H9 (cell line): ENCODE data around the gene USP14. TPM values are rescaled to one million over a fixed set of nuclear protein-coding genes. Genes with fewer than 3 reads are reported as not detected.

ENCODE experiments used
- DNase-seq: peaks from one replicate; pipeline ENCODE4 v3.0.0-alpha.2; 2017
- H2AFZ ChIP-seq: one replicate; pipeline ENCODE4 v1.6.1; 2013; ENCODE audit warnings: mild to moderate bottlenecking, low read length, control low read depth, moderate library complexity
- H2AK5ac ChIP-seq: 2 replicates; pipeline ENCODE4 v1.6.1; 2013; ENCODE audit warnings: low read length, control low read depth, mixed read lengths; ENCODE audit not compliant: insufficient read length
- H2BK120ac ChIP-seq: one replicate; pipeline ENCODE4 v1.6.1; 2013; ENCODE audit warnings: low read depth, mild to moderate bottlenecking, low read length, control low read depth, inconsistent platforms; ENCODE audit not compliant: poor library complexity, severe bottlenecking
- H2BK12ac ChIP-seq: 2 replicates; pipeline ENCODE4 v1.6.1; 2013; ENCODE audit warnings: low read length, control low read depth, mixed read lengths, low read depth; ENCODE audit not compliant: insufficient read length
- H2BK15ac ChIP-seq: 2 replicates; pipeline ENCODE4 v1.6.1; 2013; ENCODE audit warnings: low read depth, low read length, control low read depth
- H2BK20ac ChIP-seq: one replicate; pipeline ENCODE4 v1.6.1; 2013; ENCODE audit warnings: low read depth, mild to moderate bottlenecking, low read length, control low read depth, inconsistent platforms; ENCODE audit not compliant: poor library complexity, severe bottlenecking
- H2BK5ac ChIP-seq: 2 replicates; pipeline ENCODE4 v1.6.1; 2013; ENCODE audit warnings: low read length, control low read depth, mixed read lengths; ENCODE audit not compliant: insufficient read length
- H3K14ac ChIP-seq: 2 replicates; pipeline ENCODE4 v1.6.1; 2013; ENCODE audit warnings: low read length, control low read depth; ENCODE audit not compliant: insufficient read depth
- H3K18ac ChIP-seq: 2 replicates; pipeline ENCODE4 v1.6.1; 2013; ENCODE audit warnings: low read depth, mild to moderate bottlenecking, mixed read lengths, low read length, control low read depth; ENCODE audit not compliant: insufficient read length
- H3K23ac ChIP-seq: 2 replicates; pipeline ENCODE4 v1.6.1; 2013; ENCODE audit warnings: low read length, control low read depth, mixed read lengths, low read depth; ENCODE audit not compliant: insufficient read length
- H3K23me2 ChIP-seq: 2 replicates; pipeline ENCODE4 v1.6.1; 2013; ENCODE audit warnings: low read depth, mild to moderate bottlenecking, mixed read lengths, low read length, control low read depth; ENCODE audit not compliant: insufficient read length, poor library complexity, severe bottlenecking
- H3K27ac ChIP-seq: 2 replicates; pipeline ENCODE4 v1.5.1; 2013; ENCODE audit warnings: low read length, control low read depth, mixed read lengths, low read depth; ENCODE audit not compliant: insufficient read length
- H3K27me3 ChIP-seq: 2 replicates; pipeline ENCODE4 v1.6.1; 2013; ENCODE audit warnings: low read length, control low read depth, inconsistent platforms; ENCODE audit not compliant: insufficient read depth
- H3K4ac ChIP-seq: 2 replicates; pipeline ENCODE4 v1.6.1; 2013; ENCODE audit warnings: low read depth, mild to moderate bottlenecking, control low read depth, inconsistent platforms, low read length, moderate library complexity
- H3K4me1 ChIP-seq: 2 replicates; pipeline ENCODE4 v1.6.1; 2013; ENCODE audit warnings: low read length, control low read depth, inconsistent platforms; ENCODE audit not compliant: insufficient read depth
- H3K4me2 ChIP-seq: 2 replicates; pipeline ENCODE4 v1.6.1; 2013; ENCODE audit warnings: low read length, control low read depth, mixed read lengths; ENCODE audit not compliant: insufficient read length, insufficient read depth
- H3K56ac ChIP-seq: 2 replicates; pipeline ENCODE4 v1.6.1; 2013; ENCODE audit warnings: low read depth, mild to moderate bottlenecking, mixed read lengths, low read length, control low read depth; ENCODE audit not compliant: insufficient read length
- H3K79me1 ChIP-seq: 2 replicates; pipeline ENCODE4 v1.6.1; 2013; ENCODE audit warnings: low read depth, mild to moderate bottlenecking, moderate library complexity, low read length, control low read depth, inconsistent platforms; ENCODE audit not compliant: insufficient read depth, poor library complexity, severe bottlenecking
- H3K79me2 ChIP-seq: 2 replicates; pipeline ENCODE4 v1.6.1; 2013; ENCODE audit warnings: low read length, control low read depth, inconsistent platforms; ENCODE audit not compliant: insufficient read depth
- H3K9ac ChIP-seq: 2 replicates; pipeline ENCODE4 v1.6.1; 2013; ENCODE audit warnings: low read length, control low read depth, mixed read lengths; ENCODE audit not compliant: insufficient read length; ENCODE audit errors: extremely low read depth
- H3K9me3 ChIP-seq: one replicate; pipeline ENCODE4 v1.6.1; 2013; ENCODE audit warnings: low read depth, low read length, inconsistent platforms; ENCODE audit not compliant: control insufficient read depth
- H3T11ph ChIP-seq: one replicate; pipeline ENCODE4 v1.6.1; 2013; ENCODE audit warnings: mild to moderate bottlenecking, low read length, control low read depth, inconsistent platforms
- H4K20me1 ChIP-seq: one replicate; pipeline ENCODE4 v1.6.1; 2013; ENCODE audit not compliant: control insufficient read depth, insufficient read length, insufficient read depth
- H4K5ac ChIP-seq: 2 replicates; pipeline ENCODE4 v1.6.1; 2013; ENCODE audit warnings: low read depth, mild to moderate bottlenecking, mixed read lengths, low read length, control low read depth; ENCODE audit not compliant: insufficient read length
- H4K8ac ChIP-seq: replicated peaks from 2 replicates; pipeline ENCODE4 v1.6.1; 2013; ENCODE audit warnings: low read length, control low read depth, mixed read lengths, low read depth; ENCODE audit not compliant: insufficient read length
- H4K91ac ChIP-seq: 2 replicates; pipeline ENCODE4 v1.6.1; 2013; ENCODE audit warnings: low read depth, mild to moderate bottlenecking, moderate library complexity, mixed read lengths, low read length, control low read depth; ENCODE audit not compliant: insufficient read length
- H3K27ac Mint-ChIP-seq, 3 experiments: 2 replicates in 2 of 3; 3 replicates in 1 of 3; pipeline ENCODE4 v1.8.0; 2020 to 2021; ENCODE audit warnings: mixed read lengths in 3 of 3, mild to moderate bottlenecking in 1 of 3, moderate library complexity in 1 of 3
- H3K27me3 Mint-ChIP-seq: 2 replicates; pipeline ENCODE4 v1.8.0; 2021; ENCODE audit warnings: low read depth, mild to moderate bottlenecking, moderate library complexity, mixed read lengths
- H3K36me3 Mint-ChIP-seq, 3 experiments: 2 replicates in 2 of 3; 3 replicates in 1 of 3; pipeline ENCODE4 v1.8.0; 2020 to 2021; ENCODE audit warnings: low read depth in 3 of 3, mixed read lengths in 3 of 3; ENCODE audit not compliant: insufficient read depth in 1 of 3
- H3K4me1 Mint-ChIP-seq, 2 experiments: 2 replicates each; pipeline ENCODE4 v1.8.0; 2020; ENCODE audit warnings: mixed read lengths in 2 of 2
- H3K4me3 Mint-ChIP-seq, 2 experiments: 2 replicates in 1 of 2; 3 replicates in 1 of 2; pipeline ENCODE4 v1.8.0; 2020 to 2021; ENCODE audit warnings: mild to moderate bottlenecking in 2 of 2, mixed read lengths in 2 of 2, moderate library complexity in 1 of 2
- H3K9me3 Mint-ChIP-seq, 2 experiments: 2 replicates in 1 of 2; 3 replicates in 1 of 2; pipeline ENCODE4 v1.8.0; 2020; ENCODE audit warnings: mild to moderate bottlenecking in 2 of 2, mixed read lengths in 2 of 2, moderate library complexity in 1 of 2
- WGBS: extraction: QIAGEN DNeasy Blood & Tissue Kit; methylation state at CpG from one replicate; pipeline ENCODE4 v1.1.7; 2013; ENCODE audit warnings: missing lambda C conversion rate, low lambda C conversion rate, mixed read lengths; ENCODE audit not compliant: insufficient read length; ENCODE audit errors: extremely low coverage; 5-methylcytosine and 5-hydroxymethylcytosine counted together
- total RNA-seq: library from RNA; stranded (reverse); gene quantifications from 2 replicates; pipeline ENCODE4 v1.2.1, GENCODE V29; 2021
- TF ChIP-seq, protein P1 (sequence below): fragments of 200-600 bp; sonication (generic); conservative IDR thresholded peaks from 3 replicates; pipeline ENCODE4 v1.8.0; 2021; ENCODE audit warnings: antibody characterized with exemption, mild to moderate bottlenecking

Gene USP14
- total RNA-seq, 1 experiment from 2014 or later, result 92.1 TPM

DNA sequence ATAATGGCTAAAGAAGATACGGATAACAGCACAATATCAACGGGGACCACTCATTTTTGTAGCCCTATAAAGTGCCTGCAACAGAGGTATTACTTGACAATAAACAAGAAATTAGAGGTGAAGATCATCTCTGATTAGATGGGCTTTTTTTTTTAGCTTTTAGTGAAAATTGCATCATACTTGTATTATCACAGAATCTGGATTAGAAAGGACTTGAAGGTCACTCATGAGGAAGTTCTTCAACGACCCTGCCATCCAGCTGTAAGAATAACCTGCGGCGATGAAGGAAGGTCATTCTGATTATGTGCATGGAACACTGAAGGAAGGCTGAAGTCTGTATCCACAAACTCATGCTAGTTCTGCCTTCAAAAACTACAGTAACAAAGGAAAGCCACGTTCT, 69.0 kb downstream of the USP14 start:
- Histone ChIP-seq H3K14ac (no peak overlapping the region), H3K27ac (no peak overlapping the region), H3K27me3 (no peaks in the 10 kb centered on the region), H4K20me1 (no peaks in the 10 kb centered on the region), H3K23ac (no peak overlapping the region), H3K56ac (no peak overlapping the region), H3T11ph (no peak overlapping the region), H3K23me2 (no peaks in the 10 kb centered on the region), H4K8ac (no peak overlapping the region), H4K91ac (no peak overlapping the region), H3K18ac (no peak overlapping the region), H2BK5ac (no peak overlapping the region), H3K79me1 (no peaks in the 10 kb centered on the region), H2BK120ac (no peak overlapping the region), H2AFZ (no peak overlapping the region), H2AK5ac (no peak overlapping the region), H4K5ac (no peak overlapping the region), H2BK12ac (no peak overlapping the region), H3K4me2 (no peak overlapping the region), H2BK20ac (no peak overlapping the region), H2BK15ac (no peak overlapping the region), H3K4me1 (no peaks in the 10 kb centered on the region), H3K9ac (no peak overlapping the region), H3K9me3 (no peaks in the 10 kb centered on the region), H3K79me2 (no peaks in the 10 kb centered on the region), H3K4ac (no peak overlapping the region)
- H3K4me3 Mint-ChIP-seq, result no peak overlapping the region
- H3K9me3 Mint-ChIP-seq, result no peaks in the 10 kb centered on the region
- peaks cover 26 to 56% (median 55%) of the 10 kb centered on the region in 3 experiments; a peak in 6 of 7 replicates for H3K36me3 Mint-ChIP-seq
- no peaks in the 10 kb centered on the region for H3K27me3 Mint-ChIP-seq
- no peak for DNase-seq
- WGBS, result no CpG with 5 or more reads among the region's 6 CpGs
- H3K27ac Mint-ChIP-seq, result no peak overlapping the region; a peak in 1 of 7 replicates
- TF ChIP-seq, protein P1, sequence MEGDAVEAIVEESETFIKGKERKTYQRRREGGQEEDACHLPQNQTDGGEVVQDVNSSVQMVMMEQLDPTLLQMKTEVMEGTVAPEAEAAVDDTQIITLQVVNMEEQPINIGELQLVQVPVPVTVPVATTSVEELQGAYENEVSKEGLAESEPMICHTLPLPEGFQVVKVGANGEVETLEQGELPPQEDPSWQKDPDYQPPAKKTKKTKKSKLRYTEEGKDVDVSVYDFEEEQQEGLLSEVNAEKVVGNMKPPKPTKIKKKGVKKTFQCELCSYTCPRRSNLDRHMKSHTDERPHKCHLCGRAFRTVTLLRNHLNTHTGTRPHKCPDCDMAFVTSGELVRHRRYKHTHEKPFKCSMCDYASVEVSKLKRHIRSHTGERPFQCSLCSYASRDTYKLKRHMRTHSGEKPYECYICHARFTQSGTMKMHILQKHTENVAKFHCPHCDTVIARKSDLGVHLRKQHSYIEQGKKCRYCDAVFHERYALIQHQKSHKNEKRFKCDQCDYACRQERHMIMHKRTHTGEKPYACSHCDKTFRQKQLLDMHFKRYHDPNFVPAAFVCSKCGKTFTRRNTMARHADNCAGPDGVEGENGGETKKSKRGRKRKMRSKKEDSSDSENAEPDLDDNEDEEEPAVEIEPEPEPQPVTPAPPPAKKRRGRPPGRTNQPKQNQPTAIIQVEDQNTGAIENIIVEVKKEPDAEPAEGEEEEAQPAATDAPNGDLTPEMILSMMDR, result no peak
- H3K4me1 Mint-ChIP-seq, result no peaks in the 10 kb centered on the region
